Islet of Langerhans (tissue), 1 donor: ENCODE data around the gene PLD3.
"Not testable (repeated sequence)": the region's sequence is repeated elsewhere in the genome, so short reads cannot be mapped to it uniquely, and the experiment has no call there.

Experiments used
- FAIRE-seq: peaks from one replicate; lab custom pipeline; 2011; peaks lifted over from hg19 to GRCh38; lab: Jason Lieb, UNC

PLD3 gene

GRCh38 chr19:40333083-40333482 lies 15.4 kb upstream of the PLD3 start:
- not testable (repeated sequence) for FAIRE-seq

GRCh38 chr19:40335101-40335500 lies 13.4 kb upstream of the PLD3 start:
- FAIRE-seq = no peak

GRCh38 chr19:40335855-40336600 lies 12.5 kb upstream of the PLD3 start:
- FAIRE-seq = no peak

- FAIRE-seq = no peak
These were observed 11.9 kb upstream of the PLD3 start for GRCh38 chr19:40336601-40336900.

GRCh38 chr19:40337107-40337506 lies 11.4 kb upstream of the PLD3 start:
- FAIRE-seq = no peak

GRCh38 chr19:40337594-40337993 lies 10.9 kb upstream of the PLD3 start:
- no peak for FAIRE-seq

- no peak for FAIRE-seq
These were observed 9.3 kb upstream of the PLD3 start for GRCh38 chr19:40339018-40339728.

- no peak for FAIRE-seq
These were observed 6.7 kb upstream of the PLD3 start for GRCh38 chr19:40341601-40342482.

- no peak for FAIRE-seq
These were observed 5.7 kb upstream of the PLD3 start for GRCh38 chr19:40342644-40343311.

- no peak for FAIRE-seq
These were observed 4.1 kb upstream of the PLD3 start for GRCh38 chr19:40344422-40344821.

GRCh38 chr19:40348961-40349507 lies 539 bp downstream of the PLD3 start:
- no peak for FAIRE-seq

- no peak for FAIRE-seq
These were observed 7.6 kb downstream of the PLD3 start for GRCh38 chr19:40355975-40356680.

- no peak for FAIRE-seq
These were observed 8.4 kb downstream of the PLD3 start for GRCh38 chr19:40356681-40357595.

- FAIRE-seq = no peak
These were observed 9.1 kb downstream of the PLD3 start for GRCh38 chr19:40357640-40358039.

GRCh38 chr19:40358773-40359172 lies 10.3 kb downstream of the PLD3 start:
- FAIRE-seq = no peak

GRCh38 chr19:40360020-40360707 lies 11.7 kb downstream of the PLD3 start:
- no peak for FAIRE-seq

- FAIRE-seq = no peak
These were observed 12.3 kb downstream of the PLD3 start for GRCh38 chr19:40360708-40361241.

- FAIRE-seq = no peak
These were observed 13.7 kb downstream of the PLD3 start for GRCh38 chr19:40362160-40362559.

- no peak for FAIRE-seq
These were observed 14.6 kb downstream of the PLD3 start for GRCh38 chr19:40363069-40363468.

- no peak for FAIRE-seq
These were observed 16.5 kb downstream of the PLD3 start for GRCh38 chr19:40365010-40365409.
